ENCODE data around the gene PLXNC1.

PLXNC1 gene

GRCh38 chr12:94250130-94250529 is 101.8 kb downstream of the PLXNC1 start:
- Histone ChIP-seq H3K27me3 (no peaks in the 10 kb centered on the region), H3K9me3 (peaks cover 4% of the 10 kb centered on the region), H3K4me1 (ENCODE audit: control insufficient read depth in 1 of 2, insufficient read depth in 1 of 2, low read depth in 1 of 2, low read length in 1 of 2) (peaks cover 15 to 20% of the 10 kb centered on the region in 2 experiments), H3K27ac (no peak overlapping the region), H3K4me3 (ENCODE audit: low read depth in 1 of 2, low read length in 1 of 2) (no peak overlapping the region), H3K36me3 (peaks cover 98% of the 10 kb centered on the region)
- TF ChIP-seq, protein P1, sequence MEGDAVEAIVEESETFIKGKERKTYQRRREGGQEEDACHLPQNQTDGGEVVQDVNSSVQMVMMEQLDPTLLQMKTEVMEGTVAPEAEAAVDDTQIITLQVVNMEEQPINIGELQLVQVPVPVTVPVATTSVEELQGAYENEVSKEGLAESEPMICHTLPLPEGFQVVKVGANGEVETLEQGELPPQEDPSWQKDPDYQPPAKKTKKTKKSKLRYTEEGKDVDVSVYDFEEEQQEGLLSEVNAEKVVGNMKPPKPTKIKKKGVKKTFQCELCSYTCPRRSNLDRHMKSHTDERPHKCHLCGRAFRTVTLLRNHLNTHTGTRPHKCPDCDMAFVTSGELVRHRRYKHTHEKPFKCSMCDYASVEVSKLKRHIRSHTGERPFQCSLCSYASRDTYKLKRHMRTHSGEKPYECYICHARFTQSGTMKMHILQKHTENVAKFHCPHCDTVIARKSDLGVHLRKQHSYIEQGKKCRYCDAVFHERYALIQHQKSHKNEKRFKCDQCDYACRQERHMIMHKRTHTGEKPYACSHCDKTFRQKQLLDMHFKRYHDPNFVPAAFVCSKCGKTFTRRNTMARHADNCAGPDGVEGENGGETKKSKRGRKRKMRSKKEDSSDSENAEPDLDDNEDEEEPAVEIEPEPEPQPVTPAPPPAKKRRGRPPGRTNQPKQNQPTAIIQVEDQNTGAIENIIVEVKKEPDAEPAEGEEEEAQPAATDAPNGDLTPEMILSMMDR (IDR thresholded peaks at IDR 0.05) = no peak

GRCh38 chr12:94254270-94254669 is 105.9 kb downstream of the PLXNC1 start:
- no peak overlapping the region for H3K4me3 ChIP-seq (ENCODE audit: low read depth in 1 of 2, low read length in 1 of 2)
- H3K27ac ChIP-seq = no peak overlapping the region
- H3K36me3 ChIP-seq = peaks cover 94% of the 10 kb centered on the region
- H3K4me1 ChIP-seq (ENCODE audit: control insufficient read depth in 1 of 2, insufficient read depth in 1 of 2, low read depth in 1 of 2, low read length in 1 of 2) = no peaks in the 10 kb centered on the region
- H3K9me3 ChIP-seq = no peaks in the 10 kb centered on the region
- TF ChIP-seq, protein P1 (IDR thresholded peaks at IDR 0.05) = no peak
- H3K27me3 ChIP-seq = no peaks in the 10 kb centered on the region

DNA sequence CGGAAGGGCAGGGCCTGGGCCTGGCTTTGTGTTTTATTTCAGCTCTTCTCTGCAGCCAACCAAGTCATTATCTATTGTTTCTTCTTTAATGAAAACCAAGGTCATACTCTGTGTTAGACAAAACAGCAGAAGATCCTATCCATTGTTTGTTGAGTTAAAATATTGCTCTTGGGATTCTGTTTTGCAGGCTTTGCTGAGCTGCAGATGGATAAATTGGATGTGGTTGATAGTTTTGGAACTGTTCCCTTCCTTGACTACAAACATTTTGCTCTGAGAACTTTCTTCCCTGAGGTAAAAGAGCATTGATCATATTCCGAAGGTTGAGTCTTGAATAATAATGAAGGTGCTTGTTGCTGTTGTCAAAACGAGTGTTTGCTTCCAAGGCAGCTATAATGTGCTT is 106.6 kb downstream of the PLXNC1 start:
- H3K27ac ChIP-seq = no peak overlapping the region
- H3K4me3 ChIP-seq (ENCODE audit: low read depth in 1 of 2, low read length in 1 of 2) = no peak overlapping the region
- H3K4me1 ChIP-seq (ENCODE audit: control insufficient read depth in 1 of 2, insufficient read depth in 1 of 2, low read depth in 1 of 2, low read length in 1 of 2) = no peaks in the 10 kb centered on the region
- TF ChIP-seq, protein P1 (IDR thresholded peaks at IDR 0.05) = no peak
- H3K36me3 ChIP-seq = peaks cover 94% of the 10 kb centered on the region
- H3K27me3 ChIP-seq = no peaks in the 10 kb centered on the region
- H3K9me3 ChIP-seq = no peaks in the 10 kb centered on the region

DNA sequence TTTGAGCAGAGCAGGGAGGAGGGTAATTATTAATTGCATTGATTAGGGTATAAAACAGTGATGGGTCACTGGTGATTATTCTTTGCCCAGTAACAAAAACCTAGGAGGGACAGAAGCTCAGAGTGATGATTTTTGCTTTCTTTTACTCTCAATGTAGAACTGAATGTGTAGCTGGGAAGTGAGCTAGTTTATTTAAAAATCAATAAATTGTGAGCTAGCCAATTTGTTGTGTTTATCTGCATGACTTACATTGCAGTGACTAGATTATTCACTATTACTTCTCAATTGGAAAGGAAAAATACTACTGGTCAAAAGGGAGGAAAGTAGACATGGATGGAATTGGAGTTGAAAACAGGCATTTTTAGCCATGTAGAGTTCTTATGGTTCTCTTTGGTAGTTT is 107.1 kb downstream of the PLXNC1 start:
- Histone ChIP-seq H3K27me3 (no peaks in the 10 kb centered on the region), H3K36me3 (peaks cover 94% of the 10 kb centered on the region), H3K4me3 (ENCODE audit: low read depth in 1 of 2, low read length in 1 of 2) (no peak overlapping the region), H3K9me3 (no peaks in the 10 kb centered on the region), H3K4me1 (ENCODE audit: control insufficient read depth in 1 of 2, insufficient read depth in 1 of 2, low read depth in 1 of 2, low read length in 1 of 2) (no peaks in the 10 kb centered on the region), H3K27ac (no peak overlapping the region)
- TF ChIP-seq, protein P1 (IDR thresholded peaks at IDR 0.05) = no peak

DNA sequence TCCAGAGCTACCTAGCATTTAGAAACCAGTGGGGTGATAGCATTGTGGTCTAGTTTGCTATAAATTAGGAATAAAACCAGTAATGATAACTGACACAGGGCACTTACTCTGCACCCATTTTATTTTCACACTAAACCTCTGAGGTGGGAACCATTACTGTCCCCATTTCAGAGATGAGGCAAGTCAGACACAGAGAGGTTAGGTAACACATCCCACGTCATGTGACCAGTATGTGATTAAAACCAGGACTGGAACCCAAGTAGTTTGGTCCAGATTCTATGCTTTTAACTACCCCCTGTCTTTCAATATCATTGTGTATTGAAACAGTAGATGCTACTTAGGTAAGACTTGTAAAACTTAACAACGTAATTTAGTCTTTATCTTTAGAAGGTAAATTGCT is 110.2 kb downstream of the PLXNC1 start:
- Histone ChIP-seq H3K4me3 (ENCODE audit: low read depth in 1 of 2, low read length in 1 of 2) (no peak overlapping the region), H3K27ac (peak overlapping the region; percentile 33), H3K9me3 (peaks cover 4% of the 10 kb centered on the region), H3K4me1 (ENCODE audit: control insufficient read depth in 1 of 2, insufficient read depth in 1 of 2, low read depth in 1 of 2, low read length in 1 of 2) (peaks cover 18 to 20% of the 10 kb centered on the region in 2 experiments), H3K36me3 (peaks cover 91% of the 10 kb centered on the region), H3K27me3 (no peaks in the 10 kb centered on the region)
- TF ChIP-seq, protein P1 (IDR thresholded peaks at IDR 0.05) = no peak

GRCh38 chr12:94260017-94260416 is 111.6 kb downstream of the PLXNC1 start:
- Histone ChIP-seq H3K4me3 (ENCODE audit: low read depth in 1 of 2, low read length in 1 of 2) (no peak overlapping the region), H3K9me3 (peaks cover 4% of the 10 kb centered on the region), H3K27me3 (no peaks in the 10 kb centered on the region), H3K36me3 (peaks cover 89% of the 10 kb centered on the region), H3K27ac (peak overlapping the region; percentile 9), H3K4me1 (ENCODE audit: control insufficient read depth in 1 of 2, insufficient read depth in 1 of 2, low read depth in 1 of 2, low read length in 1 of 2) (peaks cover 29 to 31% of the 10 kb centered on the region in 2 experiments)
- TF ChIP-seq, protein P1 (IDR thresholded peaks at IDR 0.05) = no peak

Measured in neutrophil (primary cell).